ENCODE results near the gene ADGRG2.

ADGRG2 gene, protein sequence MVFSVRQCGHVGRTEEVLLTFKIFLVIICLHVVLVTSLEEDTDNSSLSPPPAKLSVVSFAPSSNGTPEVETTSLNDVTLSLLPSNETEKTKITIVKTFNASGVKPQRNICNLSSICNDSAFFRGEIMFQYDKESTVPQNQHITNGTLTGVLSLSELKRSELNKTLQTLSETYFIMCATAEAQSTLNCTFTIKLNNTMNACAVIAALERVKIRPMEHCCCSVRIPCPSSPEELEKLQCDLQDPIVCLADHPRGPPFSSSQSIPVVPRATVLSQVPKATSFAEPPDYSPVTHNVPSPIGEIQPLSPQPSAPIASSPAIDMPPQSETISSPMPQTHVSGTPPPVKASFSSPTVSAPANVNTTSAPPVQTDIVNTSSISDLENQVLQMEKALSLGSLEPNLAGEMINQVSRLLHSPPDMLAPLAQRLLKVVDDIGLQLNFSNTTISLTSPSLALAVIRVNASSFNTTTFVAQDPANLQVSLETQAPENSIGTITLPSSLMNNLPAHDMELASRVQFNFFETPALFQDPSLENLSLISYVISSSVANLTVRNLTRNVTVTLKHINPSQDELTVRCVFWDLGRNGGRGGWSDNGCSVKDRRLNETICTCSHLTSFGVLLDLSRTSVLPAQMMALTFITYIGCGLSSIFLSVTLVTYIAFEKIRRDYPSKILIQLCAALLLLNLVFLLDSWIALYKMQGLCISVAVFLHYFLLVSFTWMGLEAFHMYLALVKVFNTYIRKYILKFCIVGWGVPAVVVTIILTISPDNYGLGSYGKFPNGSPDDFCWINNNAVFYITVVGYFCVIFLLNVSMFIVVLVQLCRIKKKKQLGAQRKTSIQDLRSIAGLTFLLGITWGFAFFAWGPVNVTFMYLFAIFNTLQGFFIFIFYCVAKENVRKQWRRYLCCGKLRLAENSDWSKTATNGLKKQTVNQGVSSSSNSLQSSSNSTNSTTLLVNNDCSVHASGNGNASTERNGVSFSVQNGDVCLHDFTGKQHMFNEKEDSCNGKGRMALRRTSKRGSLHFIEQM

GRCh38 chrX:19121898-19122640, at the start of gene ADGRG2:
ADGRG2 (minus strand) TSS chrX:19122468; CDS start chrX:19068834, 53,634 bp downstream.
- DNase-seq (ENCODE audit: low spot score), result no peak

DNA sequence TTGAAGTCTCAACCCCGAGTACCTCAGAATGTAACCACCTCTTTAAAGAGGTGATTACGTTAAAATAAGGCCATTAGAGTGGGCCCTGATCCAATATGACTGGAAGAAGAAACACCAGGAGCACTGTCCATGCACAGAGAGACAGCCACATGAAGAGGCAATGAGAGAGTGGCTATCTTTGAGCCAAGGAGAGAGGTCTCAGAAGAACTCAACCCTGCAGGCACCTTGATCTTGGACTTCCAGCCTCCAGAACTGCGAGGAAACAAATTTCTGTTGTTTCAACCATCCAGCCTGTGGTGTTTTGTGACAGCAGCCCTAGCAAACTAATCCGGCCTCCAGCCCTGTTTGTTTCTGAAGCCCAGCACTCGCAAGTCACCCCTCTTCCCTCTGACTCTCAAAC, 46.3 kb upstream of the ADGRG2 start:
- DNase-seq (ENCODE audit: low spot score), result no peak

DNA sequence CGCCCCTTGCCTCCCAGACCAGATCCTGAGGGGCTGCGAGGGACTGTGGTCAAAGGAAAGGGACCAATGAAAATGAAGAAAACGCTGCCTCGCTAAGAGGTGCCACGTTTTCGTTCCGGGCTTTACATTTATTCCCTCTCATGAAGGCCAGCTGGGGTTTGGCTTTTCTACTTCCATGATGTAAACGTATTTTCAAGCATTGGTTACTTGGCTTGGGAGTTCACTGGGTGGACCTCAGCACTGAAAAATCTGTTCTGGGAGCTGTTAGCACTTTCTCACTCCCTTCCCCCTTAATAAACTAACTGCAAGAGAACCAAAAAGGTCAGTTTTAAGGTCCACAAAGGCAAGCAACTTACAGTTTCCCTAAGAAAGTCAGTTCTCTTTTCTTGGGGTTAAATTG, 40.6 kb upstream of the ADGRG2 start:
- no peak for DNase-seq (ENCODE audit: low spot score)

DNA sequence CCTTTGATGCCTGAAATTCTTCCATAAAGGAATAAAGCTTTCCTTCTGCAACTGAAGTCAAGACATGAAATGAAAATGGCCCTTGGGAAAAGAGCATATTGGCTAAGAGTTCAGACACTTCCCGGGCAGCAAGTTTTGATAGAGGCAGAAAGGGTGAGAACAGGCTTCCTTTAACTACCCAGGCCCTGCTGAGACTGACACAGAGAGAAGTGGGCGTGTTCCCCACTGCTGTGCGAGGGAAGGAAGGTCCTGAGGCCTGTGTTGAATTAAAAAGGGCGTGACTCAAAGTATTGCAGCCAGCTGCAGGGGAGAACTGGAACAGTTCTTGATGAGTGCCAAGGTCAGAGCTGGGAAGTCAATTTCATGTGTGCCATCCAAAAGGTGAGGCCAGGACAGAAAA, 33.9 kb upstream of the ADGRG2 start:
- no peak for DNase-seq (ENCODE audit: low spot score)

GRCh38 chrX:19152762-19153161, 30.5 kb upstream of the ADGRG2 start:
- DNase-seq (ENCODE audit: low spot score), result no peak

DNA sequence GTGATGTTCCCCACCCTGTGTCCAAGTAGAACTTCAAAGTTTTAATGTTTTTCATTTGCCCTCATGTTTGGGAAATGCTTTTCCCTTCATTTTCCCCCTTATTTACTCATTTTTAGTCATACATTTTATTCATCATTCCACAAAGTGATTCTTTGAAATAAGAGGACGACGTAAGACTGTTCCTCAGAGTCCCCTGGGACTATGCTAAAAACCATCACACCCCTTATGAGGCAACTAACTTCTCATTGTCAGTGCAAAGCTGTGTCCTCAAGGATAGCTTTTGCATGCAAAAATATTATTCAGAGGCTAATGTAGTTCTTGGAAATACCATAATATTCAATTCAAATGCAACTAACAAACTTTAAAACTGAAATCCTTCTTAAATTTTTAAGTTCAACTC, 14.8 kb upstream of the ADGRG2 start:
- no peak for DNase-seq (ENCODE audit: low spot score)

- DNase-seq (ENCODE audit: low spot score), result no peak
Measured at GRCh38 chrX:19133784-19134183, 11.5 kb upstream of the ADGRG2 start.

GRCh38 chrX:19133231-19133630, 11.0 kb upstream of the ADGRG2 start:
- DNase-seq (ENCODE audit: low spot score), result no peak

DNA sequence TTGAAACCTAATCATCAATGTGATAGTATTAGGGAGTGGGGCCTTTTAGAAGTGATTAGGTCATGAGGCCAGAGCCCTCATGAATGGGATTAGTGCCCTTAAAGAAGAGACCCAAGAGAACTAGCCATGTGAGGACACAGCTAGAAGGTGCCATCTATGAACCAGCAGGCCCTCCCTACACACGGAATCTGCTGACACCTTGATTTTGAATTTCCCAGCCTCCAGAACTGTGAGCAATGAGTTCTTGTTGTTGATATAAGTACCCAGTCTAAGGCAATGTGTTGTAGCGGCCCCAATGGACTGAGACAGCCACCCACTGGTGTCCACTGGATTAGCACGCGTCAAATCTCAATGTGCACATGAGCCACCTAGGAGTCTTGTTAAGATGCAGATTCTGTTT, 8.4 kb upstream of the ADGRG2 start:
- no peak for DNase-seq (ENCODE audit: low spot score)

DNA sequence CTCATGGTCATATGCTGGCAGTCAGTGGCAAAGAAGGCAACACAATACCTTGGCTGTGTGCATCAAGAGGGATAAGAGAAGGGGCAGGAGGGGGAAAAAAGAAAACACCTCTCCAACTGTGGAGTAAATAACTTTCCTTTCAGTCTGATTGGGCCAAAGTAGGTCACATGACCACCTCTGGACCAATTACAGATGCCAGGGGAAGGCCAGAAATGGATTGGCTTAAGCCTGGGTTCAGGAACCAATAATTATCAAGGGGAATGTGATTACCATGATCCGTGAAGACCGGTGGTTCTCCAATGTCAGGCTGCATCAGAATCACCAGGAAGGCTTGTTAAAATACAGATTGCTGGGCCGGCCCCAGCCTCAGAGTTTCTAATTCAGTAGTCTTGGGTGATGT, 7.4 kb upstream of the ADGRG2 start:
- DNase-seq (ENCODE audit: low spot score), result no peak

DNA sequence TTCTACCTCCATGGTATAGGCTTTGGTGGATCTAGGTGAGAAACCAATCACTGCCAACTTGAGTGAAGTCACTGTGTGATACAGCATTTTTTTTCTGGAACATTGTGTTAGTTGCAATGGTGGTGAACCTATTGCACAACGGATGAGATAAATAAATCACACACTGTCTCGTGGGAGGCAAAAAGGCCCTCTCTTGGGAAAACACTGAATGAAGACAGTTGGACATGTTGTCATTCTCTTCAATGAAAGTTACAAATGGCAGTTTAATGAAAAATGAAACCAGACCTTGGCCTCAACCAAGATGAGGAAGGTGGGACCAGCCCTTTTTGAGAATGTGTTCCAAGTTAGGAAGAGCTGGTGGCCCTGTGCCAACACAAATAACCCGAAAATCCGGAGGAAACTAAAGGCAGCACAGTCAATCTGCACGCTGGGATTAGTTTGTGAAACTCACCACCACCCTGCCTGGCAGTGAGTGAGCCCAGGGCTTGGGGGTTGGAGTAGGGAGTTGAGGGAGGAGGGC, 5.4 kb upstream of the ADGRG2 start:
- DNase-seq (ENCODE audit: low spot score), result no peak

DNA sequence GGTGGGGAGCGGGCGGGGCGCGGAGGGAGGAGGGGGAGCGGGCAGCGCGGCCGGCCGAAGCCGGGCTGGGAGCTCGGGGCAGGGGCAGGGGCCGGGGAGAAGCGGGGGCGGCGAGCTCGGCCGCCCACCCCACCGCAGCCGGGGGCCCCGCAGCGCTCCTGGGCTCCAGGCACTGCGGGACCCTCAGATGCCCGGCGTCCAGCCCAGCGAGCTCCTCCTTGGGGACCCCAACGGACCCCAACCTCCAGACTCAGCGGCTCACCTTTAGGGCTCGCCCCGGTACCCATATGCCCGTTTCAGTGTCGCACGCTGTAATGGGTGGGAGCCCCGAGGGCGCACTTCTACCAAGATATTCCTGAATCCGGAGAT, 357 bp upstream of the ADGRG2 start:
- no peak for DNase-seq (ENCODE audit: low spot score)

- no peak for DNase-seq (ENCODE audit: low spot score)
Measured at GRCh38 chrX:19121466-19121865, 802 bp downstream of the ADGRG2 start.

GRCh38 chrX:19110642-19111041, 11.6 kb downstream of the ADGRG2 start:
- no peak for DNase-seq (ENCODE audit: low spot score)

DNA sequence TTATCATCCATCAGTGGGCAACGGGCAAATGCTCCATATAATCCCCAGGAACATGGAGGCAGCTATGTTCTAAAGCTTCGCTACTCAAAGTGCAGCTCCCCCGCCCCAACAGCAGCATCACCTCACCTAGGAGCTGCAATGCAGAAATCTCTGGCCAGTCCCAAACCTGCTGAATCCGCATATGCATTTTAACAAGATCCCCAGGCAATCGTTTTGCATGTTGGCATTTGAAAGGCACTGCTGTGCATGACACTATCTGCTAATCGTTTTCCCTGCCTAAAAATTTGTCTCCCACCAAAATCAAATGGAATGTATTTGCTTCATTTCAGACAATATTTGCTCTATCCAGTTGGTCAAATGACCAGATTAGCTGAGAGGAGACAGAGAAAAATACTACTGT, 15.2 kb downstream of the ADGRG2 start:
- no peak for DNase-seq (ENCODE audit: low spot score)

GRCh38 chrX:19100586-19100985, 21.7 kb downstream of the ADGRG2 start:
- DNase-seq (ENCODE audit: low spot score), result no peak

DNA sequence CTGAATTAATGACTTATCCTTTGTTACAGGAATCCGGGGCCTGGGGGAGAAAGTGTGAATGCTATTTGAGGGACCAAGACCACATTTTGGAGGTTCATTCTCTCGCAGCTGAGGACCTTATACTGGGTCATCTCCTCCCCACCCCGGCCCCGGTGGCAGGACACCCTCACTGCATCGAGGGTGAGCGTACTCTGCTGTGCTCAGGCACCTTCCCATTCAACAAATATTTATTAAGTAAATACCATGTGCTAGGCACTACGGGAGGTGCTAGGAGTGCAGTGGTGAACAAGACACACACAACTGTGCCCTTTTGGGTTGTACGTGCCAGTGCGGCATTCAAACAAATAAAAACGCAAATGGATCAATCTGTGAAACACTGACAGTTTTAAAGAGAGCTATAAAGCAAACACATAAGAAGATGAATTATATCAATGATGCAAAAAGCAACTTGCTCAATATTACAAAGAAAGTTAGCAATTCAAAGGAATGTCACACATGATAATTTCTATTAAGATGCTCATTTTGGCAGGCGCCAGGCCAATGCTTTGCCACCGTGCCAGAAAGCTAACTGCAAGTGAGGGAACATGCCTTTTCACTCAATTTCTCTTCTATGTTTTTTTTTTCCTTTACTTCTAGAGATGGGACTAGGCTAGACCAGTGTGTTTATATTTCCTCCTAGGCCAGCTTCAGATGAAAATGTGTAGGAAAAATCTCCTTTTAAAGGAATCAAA, 24.6 kb downstream of the ADGRG2 start:
- no peak for DNase-seq (ENCODE audit: low spot score)

DNA sequence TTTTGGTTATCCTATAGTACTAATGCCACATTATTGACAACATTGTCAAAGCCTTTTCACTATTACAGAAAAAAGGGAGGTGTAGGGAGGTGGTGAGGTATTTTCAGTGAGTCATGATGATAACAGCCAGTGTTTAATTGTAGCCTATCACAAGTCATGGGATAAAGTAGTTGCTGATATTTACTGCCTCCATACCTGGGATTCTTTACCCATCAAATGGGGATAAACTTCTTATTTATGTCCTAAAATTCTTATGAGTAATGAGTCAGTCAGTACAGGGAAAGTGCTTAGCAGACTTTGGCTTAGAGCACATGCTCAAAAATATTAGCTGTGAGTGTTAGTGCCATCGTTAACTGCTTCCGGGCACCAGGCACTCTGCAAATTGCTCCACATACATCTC, 25.7 kb downstream of the ADGRG2 start:
- DNase-seq (ENCODE audit: low spot score), result no peak

- DNase-seq (ENCODE audit: low spot score), result no peak
Measured at GRCh38 chrX:19094654-19095053, 27.6 kb downstream of the ADGRG2 start.

GRCh38 chrX:19091596-19091995, 30.7 kb downstream of the ADGRG2 start:
- DNase-seq (ENCODE audit: low spot score), result no peak

- DNase-seq (ENCODE audit: low spot score), result no peak
Measured at GRCh38 chrX:19089555-19090040, 32.7 kb downstream of the ADGRG2 start.

Data from kidney capillary endothelial cell (primary cell).